ENCODE measurements around the gene PARVA.

PARVA gene

GRCh38 chr11:12529793-12530192, 152.4 kb downstream of the PARVA start:
- DNase-seq (ENCODE audit: low read depth in 2 of 2), result no peak

- no peak for DNase-seq (ENCODE audit: low read depth in 2 of 2)
Measured at GRCh38 chr11:12531020-12531419, 153.6 kb downstream of the PARVA start.

- no peak for DNase-seq (ENCODE audit: low read depth in 2 of 2)
Measured at GRCh38 chr11:12531681-12532080, 154.3 kb downstream of the PARVA start.

GRCh38 chr11:12532580-12532979, 155.2 kb downstream of the PARVA start:
- DNase-seq (ENCODE audit: low read depth in 2 of 2), result no peak

- DNase-seq (ENCODE audit: low read depth in 2 of 2), result no peak
Measured at GRCh38 chr11:12534549-12534948, 157.2 kb downstream of the PARVA start.

GRCh38 chr11:12535321-12535720, 157.9 kb downstream of the PARVA start:
- no peak for DNase-seq (ENCODE audit: low read depth in 2 of 2)

- no peak for DNase-seq (ENCODE audit: low read depth in 2 of 2)
Measured at GRCh38 chr11:12536566-12536965, 159.2 kb downstream of the PARVA start.

GRCh38 chr11:12537778-12538401, 160.5 kb downstream of the PARVA start:
- no peak for DNase-seq (ENCODE audit: low read depth in 2 of 2)

- no peak for DNase-seq (ENCODE audit: low read depth in 2 of 2)
Measured at GRCh38 chr11:12538889-12539421, 161.6 kb downstream of the PARVA start.

- no peak for DNase-seq (ENCODE audit: low read depth in 2 of 2)
Measured at GRCh38 chr11:12539572-12539971, 162.2 kb downstream of the PARVA start.

GRCh38 chr11:12540075-12540680, 162.8 kb downstream of the PARVA start:
- DNase-seq (ENCODE audit: low read depth in 2 of 2), result no peak

- no peak for DNase-seq (ENCODE audit: low read depth in 2 of 2)
Measured at GRCh38 chr11:12540913-12541582, 163.7 kb downstream of the PARVA start.

GRCh38 chr11:12541583-12542151, 164.3 kb downstream of the PARVA start:
- DNase-seq (ENCODE audit: low read depth in 2 of 2), result no peak

- DNase-seq (ENCODE audit: low read depth in 2 of 2), result no peak
Measured at GRCh38 chr11:12542186-12542935, 165.0 kb downstream of the PARVA start.

GRCh38 chr11:12543596-12544415, 166.4 kb downstream of the PARVA start:
- no peak for DNase-seq (ENCODE audit: low read depth in 2 of 2)

- DNase-seq (ENCODE audit: low read depth in 2 of 2), result no peak
Measured at GRCh38 chr11:12544986-12545775, 167.8 kb downstream of the PARVA start.

GRCh38 chr11:12546122-12546521, 168.8 kb downstream of the PARVA start:
- DNase-seq (ENCODE audit: low read depth in 2 of 2), result no peak

- DNase-seq (ENCODE audit: low read depth in 2 of 2), result no peak
Measured at GRCh38 chr11:12546660-12547059, 169.3 kb downstream of the PARVA start.

- DNase-seq (ENCODE audit: low read depth in 2 of 2), result no peak
Measured at GRCh38 chr11:12547953-12548650, 170.7 kb downstream of the PARVA start.

GRCh38 chr11:12552692-12553091, 175.3 kb downstream of the PARVA start:
- no peak for DNase-seq (ENCODE audit: low read depth in 2 of 2)
